Endothelial cell of umbilical vein (primary cell): ENCODE data around the gene CAMKK2. TPM values are rescaled to one million over a fixed set of nuclear protein-coding genes. Genes with fewer than 3 reads are reported as not detected.

Experiments used
- BruUV-seq: library from RNA; stranded (reverse); fragments of 400-500 nt; replicated peaks from 2 replicates; lab custom pipeline; 2021; lab: Mats Ljungman, UMichigan
- CTCF ChIA-PET: fragments of 300-600, 350-600 bp; sonication (Branson Sonifier 250); formaldehyde crosslinking; loops from one replicate; lab custom pipeline; 2021; ENCODE audit warnings: antibody characterized with exemption, inconsistent platforms; lab: Charles Lee
- POLR2A ChIA-PET: fragments of 300-600, 350-600 bp; sonication (Branson Sonifier 250); formaldehyde crosslinking; loops from one replicate; lab custom pipeline; 2021; ENCODE audit warnings: antibody characterized with exemption, inconsistent platforms; lab: Charles Lee
- DNase-seq: peaks from one replicate; pipeline ENCODE4 v3.0.0-alpha.2; 2011; ENCODE audit warnings: low read depth, low spot score
- FAIRE-seq: peaks from 2 replicates; lab custom pipeline; 2011; peaks lifted over from hg19 to GRCh38; lab: Jason Lieb, UNC
- H2AFZ ChIP-seq: 2 replicates; pipeline ENCODE4 v1.6.0; 2012; ENCODE audit warnings: low read depth, low read length, control low read depth, inconsistent platforms
- H3K27ac ChIP-seq: 2 replicates; pipeline ENCODE4 v1.5.1; 2011; ENCODE audit warnings: low read depth, mild to moderate bottlenecking, control low read depth, low read length, moderate library complexity; ENCODE audit not compliant: insufficient read depth
- H3K27me3 ChIP-seq, 2 experiments: 2 replicates each; pipeline versions ENCODE4 v1.6.0 to v1.6.1; 2011; ENCODE audit warnings: low read length in 2 of 2, mixed read lengths in 1 of 2; ENCODE audit not compliant: control insufficient read depth in 2 of 2, insufficient read depth in 2 of 2
- H3K36me3 ChIP-seq, 2 experiments: 2 replicates in 1 of 2; 3 replicates in 1 of 2; pipeline ENCODE4 v1.5.1; 2011; ENCODE audit warnings: low read length in 2 of 2, mild to moderate bottlenecking in 1 of 2, moderate library complexity in 1 of 2; ENCODE audit not compliant: control insufficient read depth in 2 of 2, insufficient read depth in 2 of 2; ENCODE audit errors: extremely low read depth in 1 of 2
- H3K4me1 ChIP-seq: 3 replicates; pipeline ENCODE4 v1.5.1; 2011; ENCODE audit warnings: mild to moderate bottlenecking, low read length; ENCODE audit not compliant: control insufficient read depth, insufficient read depth; ENCODE audit errors: extremely low read depth
- H3K4me2 ChIP-seq: 2 replicates; pipeline ENCODE4 v1.6.1; 2011; ENCODE audit warnings: low read length, control low read depth, mixed read lengths; ENCODE audit not compliant: insufficient read depth
- H3K4me3 ChIP-seq, 3 experiments: fragments of 200-600 bp in 1 of 3; sonication (generic), shearing (Covaris generic) in 1 of 3; replicated peaks in 1 of 3; 2 replicates each; pipeline ENCODE4 v1.5.1; 2011 to 2016; ENCODE audit warnings: control low read depth in 3 of 3, low read length in 3 of 3, mild to moderate bottlenecking in 2 of 3, inconsistent platforms in 1 of 3, low read depth in 1 of 3, moderate library complexity in 1 of 3; ENCODE audit not compliant: insufficient read depth in 1 of 3
- H3K79me2 ChIP-seq: 2 replicates; pipeline ENCODE4 v1.6.0; 2012; ENCODE audit warnings: low read length, inconsistent platforms; ENCODE audit not compliant: control insufficient read depth, insufficient read depth
- H3K9ac ChIP-seq: replicated peaks from 2 replicates; pipeline ENCODE3; 2011; ENCODE audit warnings: low read length, control low read depth; ENCODE audit not compliant: insufficient read depth; ENCODE audit errors: extremely low read depth
- H3K9me1 ChIP-seq: replicated peaks from 3 replicates; pipeline ENCODE4 v1.6.0; 2011; ENCODE audit warnings: mild to moderate bottlenecking, low read length; ENCODE audit not compliant: control insufficient read depth, insufficient read depth; ENCODE audit errors: extremely low read depth
- H3K9me3 ChIP-seq: replicated peaks from 2 replicates; pipeline ENCODE4 v1.5.1; 2012; ENCODE audit warnings: low read length, inconsistent platforms; ENCODE audit not compliant: control insufficient read depth, insufficient read depth
- H4K20me1 ChIP-seq: replicated peaks from 2 replicates; pipeline ENCODE3; 2011; ENCODE audit warnings: mild to moderate bottlenecking, low read length; ENCODE audit not compliant: control insufficient read depth, insufficient read depth; ENCODE audit errors: extremely low read depth
- CTCF ChIP-seq, 2 donors: IDR thresholded peaks; 1 replicate in 1 of 2; 2 replicates in 1 of 2; pipeline ENCODE4 v1.5.1; 2011; ENCODE audit warnings: low read length in 2 of 2, mild to moderate bottlenecking in 2 of 2, moderate library complexity in 2 of 2, control low read depth in 1 of 2, inconsistent platforms in 1 of 2, low read depth in 1 of 2; ENCODE audit not compliant: insufficient read depth in 1 of 2; ENCODE audit errors: extremely low read depth in 1 of 2
- EZH2 ChIP-seq: IDR thresholded peaks from 2 replicates; pipeline ENCODE4 v1.6.1; 2012; ENCODE audit warnings: borderline replicate concordance, low read depth, mild to moderate bottlenecking, moderate library complexity, low read length, inconsistent platforms; ENCODE audit not compliant: severe bottlenecking
- FOS ChIP-seq: IDR thresholded peaks from 2 replicates; pipeline ENCODE4 v1.6.1; 2011; ENCODE audit warnings: mild to moderate bottlenecking, low read length, moderate library complexity, borderline replicate concordance; ENCODE audit not compliant: insufficient read depth
- GATA2 ChIP-seq: IDR thresholded peaks from 2 replicates; pipeline ENCODE4 v1.7.0; 2011; ENCODE audit warnings: low read depth, mild to moderate bottlenecking, moderate library complexity, mixed read lengths, low read length; ENCODE audit not compliant: insufficient read length, insufficient read depth
- JUN ChIP-seq: IDR thresholded peaks from 2 replicates; pipeline ENCODE4 v1.6.1; 2011; ENCODE audit warnings: borderline replicate concordance, low read depth; ENCODE audit not compliant: insufficient read length, insufficient read depth
- MAX ChIP-seq: IDR thresholded peaks from 2 replicates; pipeline ENCODE4 v1.6.1; 2011; ENCODE audit not compliant: insufficient read depth, insufficient read length
- MYC ChIP-seq: IDR thresholded peaks from one replicate; pipeline ENCODE4 v1.6.1; 2011; ENCODE audit warnings: mild to moderate bottlenecking, low read depth, low read length
- POLR2A ChIP-seq: IDR thresholded peaks from 2 replicates; pipeline ENCODE4 v1.6.1; 2012; ENCODE audit warnings: low read depth, mild to moderate bottlenecking, control low read depth, low read length
- POLR2AphosphoS5 ChIP-seq: IDR thresholded peaks from 2 replicates; pipeline ENCODE4 v1.6.1; 2012; ENCODE audit warnings: low read depth, mild to moderate bottlenecking, control low read depth, low read length, moderate library complexity; ENCODE audit not compliant: insufficient read depth
- dilution Hi-C: fragments of 300-500 bp; cut with MboI; formaldehyde crosslinking; loops from one replicate; pipeline ENCODE4 v1.15.0; 2019; ENCODE audit warnings: low sequenced_read_pairs; ENCODE audit not compliant: extremely low pct_ligation_motif_present
- intact Hi-C: fragments of 100-400 bp; cut with micrococcal nuclease; formaldehyde crosslinking; loops from one replicate; pipeline ENCODE4 v1.10.0; 2022
- polyA plus RNA-seq, 4 experiments: library from polyadenylated mRNA; depleted of rRNA in 3 of 4; stranded (reverse) in 3 of 4; unstranded in 1 of 4; fragments of >200 nt; gene quantifications; 2 replicates each; pipeline versions ENCODE4 v1.2.1 to v1.2.3, GENCODE V29; 2011 to 2012; ENCODE audit warnings: missing spikeins in 1 of 4
- total RNA-seq: library from RNA; stranded (reverse); gene quantifications from 2 replicates; pipeline ENCODE4 v1.2.3, GENCODE V29; 2021

The CAMKK2 gene
- total and polyA plus RNA-seq, 2 donors (not counting 3 experiments of a cell fraction or from before 2014, with no cell fraction given), result 32.5 to 45.0 TPM

- no peaks in the 10 kb centered on the region for H3K9me1 ChIP-seq
- no peak for FAIRE-seq
- H4K20me1 ChIP-seq, result no peaks in the 10 kb centered on the region
- DNase-seq, result no peak
- H3K9me3 ChIP-seq, result no peaks in the 10 kb centered on the region
- intact Hi-C loops, result no loop called here
- no peak overlapping the region for H3K4me2 ChIP-seq
- dilution Hi-C loops, result no loop called here
- peaks cover 19 to 21% of the 10 kb centered on the region in 2 experiments for H3K36me3 ChIP-seq
- H3K79me2 ChIP-seq, result peaks cover 15% of the 10 kb centered on the region
- no peak overlapping the region for H2AFZ ChIP-seq
- TF ChIP-seq GATA2 (no peak), EZH2 (no peak), POLR2AphosphoS5 (no peak), CTCF (IDR thresholded peaks at IDR 0.05; ENCODE audit: extremely low read depth in 1 of 2, insufficient read depth in 1 of 2, low read depth in 1 of 2, low read length in 2 of 2) (no peak), MYC (no peak), JUN (no peak), POLR2A (no peak), FOS (no peak), MAX (no peak)
- no peaks in the 10 kb centered on the region for H3K27me3 ChIP-seq
- ChIA-PET CTCF (no interaction called here), POLR2A (no interaction called here)
- no peak overlapping the region for H3K9ac ChIP-seq
- H3K4me3 ChIP-seq, result no peak overlapping the region
- H3K4me1 ChIP-seq, result no peaks in the 10 kb centered on the region
- no peak overlapping the region for H3K27ac ChIP-seq
- BruUV-seq, result no TSS peak
Measured at GRCh38 chr12:121345151-121345815, 48.8 kb upstream of the CAMKK2 start.
